Measurements from ENCODE around the gene KCNA10.
A peak's percentile ranks its signal among the peaks of the same experiment; 100 is the strongest.

KCNA10 gene

GRCh38 chr1:110503471-110503870 is 15.5 kb downstream of the KCNA10 start:
- Histone ChIP-seq H3K18ac (ENCODE audit: low read depth in 1 of 2, low read length in 2 of 2) (no peak overlapping the region), H3K27ac (ENCODE audit: low read length, poor library complexity, severe bottlenecking) (no peak overlapping the region), H3K36me3 (ENCODE audit: control insufficient read depth in 1 of 2, insufficient read depth in 2 of 2, low read depth in 1 of 2, low read length in 2 of 2) (no peaks in the 10 kb centered on the region), H3K4me1 (ENCODE audit: control insufficient read depth, insufficient read depth, low read depth, low read length) (no peaks in the 10 kb centered on the region), H3K9me3 (ENCODE audit: control insufficient read depth, low read length) (no peaks in the 10 kb centered on the region), H2AFZ (ENCODE audit: low read depth, low read length) (no peak overlapping the region), H3K4me2 (ENCODE audit: low read length, poor library complexity, severe bottlenecking) (no peak overlapping the region), H2BK15ac (ENCODE audit: low read depth, poor library complexity, severe bottlenecking) (no peak overlapping the region), H2BK12ac (ENCODE audit: low read length in 2 of 2) (no peak overlapping the region), H2AK5ac (ENCODE audit: low read length, severe bottlenecking) (no peak overlapping the region), H2BK120ac (ENCODE audit: low read depth, low read length) (no peak overlapping the region), H4K91ac (ENCODE audit: low read length) (no peak overlapping the region), H3K9ac (ENCODE audit: low read length) (no peak overlapping the region), H3K23ac (ENCODE audit: low read length in 2 of 2) (no peak overlapping the region), H3K27me3 (ENCODE audit: control insufficient read depth in 1 of 2, insufficient read depth in 1 of 2, low read length in 2 of 2) (peaks cover 27 to 80% of the 10 kb centered on the region in 2 experiments), H3K79me1 (replicated peaks; ENCODE audit: low read length, poor library complexity, severe bottlenecking) (no peaks in the 10 kb centered on the region), H2BK5ac (ENCODE audit: low read depth, low read length, poor library complexity, severe bottlenecking) (no peak overlapping the region), H3K14ac (ENCODE audit: low read length in 2 of 2) (no peak overlapping the region), H3K4me3 (ENCODE audit: insufficient read depth in 1 of 2, low read depth in 1 of 2, low read length in 2 of 2) (no peak overlapping the region), H4K8ac (ENCODE audit: low read length) (no peak overlapping the region), H3K4ac (ENCODE audit: low read depth in 1 of 2, low read length in 2 of 2) (no peak overlapping the region)
- DNase-seq = no peak
- 92% methylated on average over 5 of the region's 5 CpGs for WGBS

DNA sequence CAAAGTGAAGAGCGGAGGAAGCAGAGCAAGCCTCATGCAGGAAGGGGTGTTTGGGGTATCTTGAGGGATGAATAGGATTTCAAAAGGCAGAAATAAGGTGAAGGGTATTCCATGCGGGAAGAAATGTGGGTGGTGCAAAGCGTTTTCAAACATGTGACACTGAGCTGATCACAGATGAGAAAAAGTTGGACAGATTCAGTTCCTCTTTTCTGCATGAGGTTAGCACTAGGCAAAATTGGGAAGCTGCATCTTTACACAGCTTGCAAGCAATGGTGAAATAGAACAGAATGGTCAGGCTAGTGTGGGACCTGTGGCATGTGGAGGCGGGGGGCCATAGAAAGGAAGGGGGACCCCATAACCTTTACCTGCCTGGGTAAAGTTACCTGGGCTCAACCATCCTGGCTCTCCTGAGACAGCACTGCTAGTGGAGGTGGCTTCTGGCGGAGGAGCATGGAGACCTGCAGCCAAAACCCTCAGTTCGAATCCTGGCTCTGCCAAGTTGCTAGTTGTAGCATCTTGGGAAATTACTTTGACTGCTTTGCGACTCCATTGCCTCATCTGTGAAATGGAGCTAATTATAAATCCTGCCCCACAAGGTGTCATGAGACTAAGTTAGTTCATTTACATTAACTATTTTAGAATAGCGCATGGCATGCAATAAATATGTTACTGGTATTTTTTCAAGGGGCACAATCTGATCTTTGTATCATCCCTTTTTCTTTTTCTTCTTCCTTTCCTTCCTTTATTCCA is 16.4 kb downstream of the KCNA10 start:
- peaks cover 22 to 79% of the 10 kb centered on the region in 2 experiments for H3K27me3 ChIP-seq (ENCODE audit: control insufficient read depth in 1 of 2, insufficient read depth in 1 of 2, low read length in 2 of 2)
- 78% methylated on average over 8 of the region's 8 CpGs for WGBS
- no peak for DNase-seq

DNA sequence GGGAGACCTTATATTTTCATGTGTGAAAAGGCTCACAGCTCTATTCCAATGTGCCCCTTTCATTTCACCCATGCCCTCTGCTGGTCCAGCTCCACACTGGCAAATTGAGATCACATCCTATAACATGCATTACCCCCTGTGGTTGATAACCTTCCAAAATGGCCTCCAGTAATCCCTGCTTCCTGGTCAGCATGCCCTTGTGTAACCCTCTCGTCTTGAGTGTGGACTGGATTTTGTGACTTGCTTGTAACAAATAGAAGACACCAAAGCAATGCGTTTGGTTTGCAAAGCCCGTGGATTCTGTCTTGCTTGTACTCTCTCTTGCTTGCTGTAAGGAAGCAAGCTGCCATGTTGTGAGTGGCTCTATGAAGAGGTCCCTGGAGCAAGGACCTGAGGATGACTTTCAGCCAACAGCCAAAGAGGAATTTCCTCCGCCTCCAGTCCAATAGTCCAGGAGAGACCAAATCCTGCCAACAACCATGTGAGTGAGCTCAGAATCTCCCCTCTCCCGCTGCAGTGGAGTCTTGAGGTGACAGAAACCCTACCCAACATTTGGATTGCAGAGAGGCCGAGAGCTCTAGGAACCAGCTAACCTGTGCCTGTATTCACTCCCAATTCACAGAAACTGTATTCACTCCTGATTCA is 17.4 kb downstream of the KCNA10 start:
- Histone ChIP-seq H3K9me3 (ENCODE audit: control insufficient read depth, low read length) (no peaks in the 10 kb centered on the region), H3K18ac (ENCODE audit: low read depth in 1 of 2, low read length in 2 of 2) (no peak overlapping the region), H3K27ac (ENCODE audit: low read length, poor library complexity, severe bottlenecking) (no peak overlapping the region), H2BK120ac (ENCODE audit: low read depth, low read length) (no peak overlapping the region), H4K8ac (ENCODE audit: low read length) (no peak overlapping the region), H3K79me1 (replicated peaks; ENCODE audit: low read length, poor library complexity, severe bottlenecking) (no peaks in the 10 kb centered on the region), H3K14ac (ENCODE audit: low read length in 2 of 2) (no peak overlapping the region), H2BK5ac (ENCODE audit: low read depth, low read length, poor library complexity, severe bottlenecking) (no peak overlapping the region), H3K9ac (ENCODE audit: low read length) (no peak overlapping the region), H2AK5ac (ENCODE audit: low read length, severe bottlenecking) (no peak overlapping the region), H3K27me3 (ENCODE audit: control insufficient read depth in 1 of 2, insufficient read depth in 1 of 2, low read length in 2 of 2) (peaks cover 17 to 73% of the 10 kb centered on the region in 2 experiments), H4K91ac (ENCODE audit: low read length) (no peak overlapping the region), H3K4ac (ENCODE audit: low read depth in 1 of 2, low read length in 2 of 2) (no peak overlapping the region), H3K4me3 (ENCODE audit: insufficient read depth in 1 of 2, low read depth in 1 of 2, low read length in 2 of 2) (no peak overlapping the region), H3K4me1 (ENCODE audit: control insufficient read depth, insufficient read depth, low read depth, low read length) (no peaks in the 10 kb centered on the region), H3K23ac (ENCODE audit: low read length in 2 of 2) (peak overlapping the region in 1 of 2 experiments; percentile 32), H3K4me2 (ENCODE audit: low read length, poor library complexity, severe bottlenecking) (no peak overlapping the region), H2AFZ (ENCODE audit: low read depth, low read length) (no peak overlapping the region), H2BK12ac (ENCODE audit: low read length in 2 of 2) (no peak overlapping the region), H2BK15ac (ENCODE audit: low read depth, poor library complexity, severe bottlenecking) (no peak overlapping the region), H3K36me3 (ENCODE audit: control insufficient read depth in 1 of 2, insufficient read depth in 2 of 2, low read depth in 1 of 2, low read length in 2 of 2) (no peaks in the 10 kb centered on the region)
- WGBS = 83% methylated on average over 5 of the region's 6 CpGs
- no peak for DNase-seq

More for the DNA sequence above, 16.4 kb downstream of the KCNA10 start:
- Histone ChIP-seq H3K9ac (ENCODE audit: low read length) (no peak overlapping the region), H3K79me1 (replicated peaks; ENCODE audit: low read length, poor library complexity, severe bottlenecking) (no peaks in the 10 kb centered on the region), H3K36me3 (ENCODE audit: control insufficient read depth in 1 of 2, insufficient read depth in 2 of 2, low read depth in 1 of 2, low read length in 2 of 2) (no peaks in the 10 kb centered on the region), H2BK5ac (ENCODE audit: low read depth, low read length, poor library complexity, severe bottlenecking) (no peak overlapping the region), H3K4me3 (ENCODE audit: insufficient read depth in 1 of 2, low read depth in 1 of 2, low read length in 2 of 2) (no peak overlapping the region), H4K8ac (ENCODE audit: low read length) (no peak overlapping the region), H3K14ac (ENCODE audit: low read length in 2 of 2) (no peak overlapping the region), H3K4ac (ENCODE audit: low read depth in 1 of 2, low read length in 2 of 2) (no peak overlapping the region), H2AFZ (ENCODE audit: low read depth, low read length) (no peak overlapping the region), H2BK120ac (ENCODE audit: low read depth, low read length) (no peak overlapping the region), H2AK5ac (ENCODE audit: low read length, severe bottlenecking) (no peak overlapping the region), H4K91ac (ENCODE audit: low read length) (no peak overlapping the region), H3K4me2 (ENCODE audit: low read length, poor library complexity, severe bottlenecking) (no peak overlapping the region), H3K23ac (ENCODE audit: low read length in 2 of 2) (peak overlapping the region in 1 of 2 experiments; percentile 10), H3K18ac (ENCODE audit: low read depth in 1 of 2, low read length in 2 of 2) (no peak overlapping the region), H2BK12ac (ENCODE audit: low read length in 2 of 2) (no peak overlapping the region), H3K4me1 (ENCODE audit: control insufficient read depth, insufficient read depth, low read depth, low read length) (no peaks in the 10 kb centered on the region), H2BK15ac (ENCODE audit: low read depth, poor library complexity, severe bottlenecking) (no peak overlapping the region), H3K27ac (ENCODE audit: low read length, poor library complexity, severe bottlenecking) (no peak overlapping the region), H3K9me3 (ENCODE audit: control insufficient read depth, low read length) (no peaks in the 10 kb centered on the region)

GRCh38 chr1:110498270-110498669 is 20.7 kb downstream of the KCNA10 start:
- Histone ChIP-seq H2BK120ac (ENCODE audit: low read depth, low read length) (no peak overlapping the region), H2AK5ac (ENCODE audit: low read length, severe bottlenecking) (no peak overlapping the region), H3K4me3 (ENCODE audit: insufficient read depth in 1 of 2, low read depth in 1 of 2, low read length in 2 of 2) (no peak overlapping the region), H3K4ac (ENCODE audit: low read depth in 1 of 2, low read length in 2 of 2) (no peak overlapping the region), H2BK15ac (ENCODE audit: low read depth, poor library complexity, severe bottlenecking) (no peak overlapping the region), H4K8ac (ENCODE audit: low read length) (no peak overlapping the region), H3K14ac (ENCODE audit: low read length in 2 of 2) (no peak overlapping the region), H3K9me3 (ENCODE audit: control insufficient read depth, low read length) (no peaks in the 10 kb centered on the region), H3K23ac (ENCODE audit: low read length in 2 of 2) (no peak overlapping the region), H3K4me2 (ENCODE audit: low read length, poor library complexity, severe bottlenecking) (no peak overlapping the region), H3K27ac (ENCODE audit: low read length, poor library complexity, severe bottlenecking) (no peak overlapping the region), H2AFZ (ENCODE audit: low read depth, low read length) (no peak overlapping the region), H3K79me1 (replicated peaks; ENCODE audit: low read length, poor library complexity, severe bottlenecking) (no peaks in the 10 kb centered on the region), H3K9ac (ENCODE audit: low read length) (no peak overlapping the region), H3K4me1 (ENCODE audit: control insufficient read depth, insufficient read depth, low read depth, low read length) (no peaks in the 10 kb centered on the region), H4K91ac (ENCODE audit: low read length) (no peak overlapping the region), H2BK5ac (ENCODE audit: low read depth, low read length, poor library complexity, severe bottlenecking) (no peak overlapping the region), H3K36me3 (ENCODE audit: control insufficient read depth in 1 of 2, insufficient read depth in 2 of 2, low read depth in 1 of 2, low read length in 2 of 2) (no peaks in the 10 kb centered on the region), H3K27me3 (ENCODE audit: control insufficient read depth in 1 of 2, insufficient read depth in 1 of 2, low read length in 2 of 2) (peaks cover 19 to 46% of the 10 kb centered on the region in 2 experiments), H3K18ac (ENCODE audit: low read depth in 1 of 2, low read length in 2 of 2) (no peak overlapping the region), H2BK12ac (ENCODE audit: low read length in 2 of 2) (no peak overlapping the region)
- 62% methylated on average over 6 of the region's 6 CpGs for WGBS
- DNase-seq = no peak

Measured in mesenchymal stem cell (in vitro differentiated cells and primary cell).